BJ (cell line): Measurements from ENCODE around the gene GULP1. TPM values are rescaled to one million over a fixed set of nuclear protein-coding genes. Genes with fewer than 3 reads are reported as not detected.
A peak's percentile ranks its signal among the peaks of the same experiment; 100 is the strongest.

Experiments used
- CTCF ChIA-PET: fragments of 350-600 bp; formaldehyde crosslinking; extraction: SDS; loops from one replicate; lab custom pipeline; 2021; ENCODE audit warnings: antibody characterized with exemption, inconsistent platforms; lab: Yijun Ruan, JAX
- POLR2A ChIA-PET: fragments of 300-600 bp; sonication (Branson Sonifier 250); formaldehyde crosslinking; extraction: SDS; loops from one replicate; lab custom pipeline; 2021; ENCODE audit warnings: antibody characterized with exemption; lab: Charles Lee
- DNase-seq: peaks from one replicate; pipeline ENCODE4 v3.0.0-alpha.2; 2011; ENCODE audit warnings: low read depth
- H3K27me3 ChIP-seq: 2 replicates; pipeline ENCODE4 v1.6.0; 2011; ENCODE audit warnings: low read length; ENCODE audit not compliant: control insufficient read depth, insufficient read depth
- H3K36me3 ChIP-seq: 2 replicates; pipeline ENCODE4 v1.5.1; 2011; ENCODE audit warnings: low read length; ENCODE audit not compliant: control insufficient read depth, insufficient read depth
- H3K4me3 ChIP-seq: 2 replicates; pipeline ENCODE4 v1.5.1; 2011; ENCODE audit warnings: low read depth, mild to moderate bottlenecking, control low read depth, low read length
- polyA plus RNA-seq: library from polyadenylated mRNA; depleted of rRNA; stranded (reverse); fragments of >200 nt; gene quantifications from 2 replicates; pipeline ENCODE4 v1.2.3, GENCODE V29; 2011
- small RNA-seq: library from RNA; depleted of rRNA; stranded (forward); fragments of <200 nt; gene quantifications from one replicate; pipeline ENCODE3, GENCODE V24; 2012; ENCODE audit warnings: low replicate concordance, low read depth; ENCODE audit not compliant: insufficient read length
- TF ChIP-seq, protein P1 (sequence below): IDR thresholded peaks from 2 replicates; pipeline ENCODE4 v1.5.1; 2011; ENCODE audit warnings: low read depth, mild to moderate bottlenecking, control low read depth, inconsistent platforms, low read length, moderate library complexity; ENCODE audit not compliant: insufficient read depth

The GULP1 gene
- polyA plus RNA-seq, 1 experiment: 31.0 TPM

DNA sequence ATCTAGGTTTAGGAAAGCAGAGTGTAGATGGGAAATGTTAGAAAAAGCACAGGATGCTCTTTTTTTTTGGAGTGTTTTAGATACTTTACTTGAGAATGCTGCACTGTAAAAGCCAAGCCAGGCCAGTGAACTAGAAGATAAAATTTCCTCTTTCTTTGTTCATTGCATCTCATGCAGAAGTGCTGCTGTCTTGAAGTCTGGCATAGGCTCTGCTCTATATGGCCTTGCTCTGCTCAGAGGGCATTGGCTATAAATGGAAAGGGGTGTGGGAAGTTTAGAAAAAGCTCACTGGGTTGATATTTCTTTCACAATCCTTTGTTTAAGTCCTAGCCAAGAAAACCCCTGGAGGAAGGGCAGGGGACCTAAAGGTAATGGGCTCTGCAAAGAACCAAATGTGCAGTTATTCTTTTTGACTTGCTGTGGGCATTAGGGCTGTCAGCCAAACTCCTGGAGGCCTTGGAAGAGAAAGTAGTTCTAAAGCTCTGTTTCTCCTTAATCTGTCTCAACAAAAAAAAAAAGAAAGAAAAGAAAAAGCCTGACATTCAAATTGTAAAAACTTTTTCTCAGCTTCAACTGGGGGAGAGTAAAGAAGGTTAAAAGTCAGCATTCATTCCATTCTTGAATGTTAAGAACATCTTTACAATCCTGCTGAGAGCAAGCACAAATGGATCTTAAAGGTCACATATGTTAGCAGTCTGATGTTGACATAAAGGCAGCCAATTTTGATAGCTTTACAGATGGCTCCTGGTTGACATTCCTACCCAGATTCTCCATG, 338.3 kb downstream of the GULP1 start:
- TF ChIP-seq, protein P1, sequence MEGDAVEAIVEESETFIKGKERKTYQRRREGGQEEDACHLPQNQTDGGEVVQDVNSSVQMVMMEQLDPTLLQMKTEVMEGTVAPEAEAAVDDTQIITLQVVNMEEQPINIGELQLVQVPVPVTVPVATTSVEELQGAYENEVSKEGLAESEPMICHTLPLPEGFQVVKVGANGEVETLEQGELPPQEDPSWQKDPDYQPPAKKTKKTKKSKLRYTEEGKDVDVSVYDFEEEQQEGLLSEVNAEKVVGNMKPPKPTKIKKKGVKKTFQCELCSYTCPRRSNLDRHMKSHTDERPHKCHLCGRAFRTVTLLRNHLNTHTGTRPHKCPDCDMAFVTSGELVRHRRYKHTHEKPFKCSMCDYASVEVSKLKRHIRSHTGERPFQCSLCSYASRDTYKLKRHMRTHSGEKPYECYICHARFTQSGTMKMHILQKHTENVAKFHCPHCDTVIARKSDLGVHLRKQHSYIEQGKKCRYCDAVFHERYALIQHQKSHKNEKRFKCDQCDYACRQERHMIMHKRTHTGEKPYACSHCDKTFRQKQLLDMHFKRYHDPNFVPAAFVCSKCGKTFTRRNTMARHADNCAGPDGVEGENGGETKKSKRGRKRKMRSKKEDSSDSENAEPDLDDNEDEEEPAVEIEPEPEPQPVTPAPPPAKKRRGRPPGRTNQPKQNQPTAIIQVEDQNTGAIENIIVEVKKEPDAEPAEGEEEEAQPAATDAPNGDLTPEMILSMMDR: no peak
- Histone ChIP-seq H3K27me3 (no peaks in the 10 kb centered on the region), H3K36me3 (no peaks in the 10 kb centered on the region), H3K4me3 (no peak overlapping the region)
- CTCF ChIA-PET: interaction anchor here (1.8 kb wide), 1 partner anchor 10 kb away, joined by 5 read pairs; no protein-coding TSS in a partner anchor
- DNase-seq: peak; percentile 26
- POLR2A ChIA-PET: no interaction called here

DNA sequence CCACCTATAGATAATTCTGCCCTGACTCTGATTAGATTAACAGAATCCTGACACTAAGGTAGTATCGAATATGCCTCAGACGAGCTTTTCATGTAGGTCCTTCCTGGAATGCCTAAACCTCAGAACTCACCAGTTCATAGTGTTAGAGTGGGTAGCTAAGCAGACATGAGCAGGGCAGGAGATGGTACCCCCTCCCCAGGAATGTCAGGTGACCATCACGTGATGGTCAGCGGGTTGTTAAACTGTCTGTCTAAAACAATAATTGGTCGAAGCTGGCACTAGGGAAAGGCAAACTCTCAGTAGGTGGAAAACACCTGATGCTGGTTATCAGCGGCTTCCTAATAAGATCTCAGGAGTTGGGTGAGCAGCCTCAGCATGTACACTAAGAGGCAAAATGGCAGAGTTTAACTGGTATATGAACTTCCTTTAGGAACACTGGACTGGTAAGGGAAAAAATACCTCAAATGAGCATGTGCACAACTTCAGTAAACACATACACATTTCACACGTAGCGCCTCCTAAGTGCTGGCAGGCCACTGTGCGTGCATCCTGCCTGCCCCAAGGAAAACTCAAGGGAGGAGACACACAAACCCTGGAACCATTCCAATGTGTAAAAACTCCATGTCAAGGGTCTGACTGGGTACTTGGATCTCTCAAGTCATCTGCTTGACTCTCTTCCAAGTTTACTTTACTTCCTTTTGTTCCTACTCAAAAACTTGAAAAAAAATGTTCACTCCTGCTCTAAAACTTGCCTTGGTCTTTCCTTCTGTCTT, 339.5 kb downstream of the GULP1 start:
- H3K36me3 ChIP-seq: no peaks in the 10 kb centered on the region
- no peak overlapping the region for H3K4me3 ChIP-seq
- no peak for DNase-seq
- TF ChIP-seq, protein P1: no peak
- ChIA-PET POLR2A (no interaction called here), CTCF (interaction anchor here (0.5 to 1.8 kb wide), 2 partner anchors 9 to 99 kb away, joined by 5 read pairs; no protein-coding TSS in a partner anchor)
- no peaks in the 10 kb centered on the region for H3K27me3 ChIP-seq

DNA sequence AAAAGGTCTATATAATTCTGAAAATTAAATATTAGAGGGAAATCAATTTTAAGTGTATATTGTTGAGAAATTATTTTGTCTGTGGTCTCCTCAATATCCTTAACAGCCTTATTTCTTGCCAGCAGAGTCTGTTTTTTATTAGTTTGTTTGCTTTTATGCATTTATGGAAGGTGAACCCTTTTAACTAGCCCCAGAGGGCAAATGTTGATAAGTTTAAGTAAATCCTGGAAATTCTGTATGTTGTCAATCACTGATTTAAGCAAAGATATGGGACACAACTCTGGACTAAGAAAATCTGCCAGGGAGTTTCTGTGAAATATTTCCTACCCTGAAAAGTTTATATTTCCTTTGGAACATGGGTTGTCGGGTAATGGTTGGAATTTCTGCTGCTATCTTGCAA, 343.0 kb downstream of the GULP1 start:
- TF ChIP-seq, protein P1: no peak
- Histone ChIP-seq H3K4me3 (no peak overlapping the region), H3K27me3 (no peaks in the 10 kb centered on the region), H3K36me3 (no peaks in the 10 kb centered on the region)
- POLR2A ChIA-PET: no interaction called here
- no peak for DNase-seq
- CTCF ChIA-PET: interaction anchor here (1.3 kb wide), 1 partner anchor 11 kb away, joined by 4 read pairs; no protein-coding TSS in a partner anchor

Small RNA genes lying within 50 kb of the gene (small RNA-seq; reads per million reads assigned to genes)
- 7.0 reads per million, percentile 70 among the genes with 10 or more reads in this experiment for gene MIR561
- gene RNA5SP114: not detected
